Lung (tissue), 12 donors: ENCODE results near the gene RAB21. TPM values are rescaled to one million over a fixed set of nuclear protein-coding genes. Genes with fewer than 3 reads are reported as not detected.
A peak's percentile ranks its signal among the peaks of the same experiment; 100 is the strongest.

Experiments used
- ATAC-seq: fragments of 200-7000 bp; cut with Tn5 transposase; one replicate; pipeline ENCODE4 v1.9.1; 2020; ENCODE audit warnings: moderate number of reproducible peaks; ENCODE audit not compliant: insufficient read depth, low FRiP score
- DNase-seq, 3 donors: peaks; one replicate each; pipeline ENCODE4 v3.0.0-alpha.2; 2013 to 2017
- H3K27ac ChIP-seq, 2 donors: one replicate each; pipeline ENCODE4 v1.5.1; 2013; ENCODE audit warnings: mild to moderate bottlenecking in 2 of 2, moderate library complexity in 2 of 2, control low read depth in 1 of 2, inconsistent platforms in 1 of 2, low read depth in 1 of 2, low read length in 1 of 2
- H3K27me3 ChIP-seq, 3 donors: one replicate each; pipeline ENCODE4 v1.5.1; 2013; ENCODE audit warnings: low read length in 2 of 3; ENCODE audit not compliant: control insufficient read depth in 3 of 3, insufficient read depth in 3 of 3
- H3K36me3 ChIP-seq, 4 donors: one replicate each; pipeline ENCODE4 v1.5.1; 2013; ENCODE audit warnings: low read length in 4 of 4, mild to moderate bottlenecking in 1 of 4, moderate library complexity in 1 of 4; ENCODE audit not compliant: control insufficient read depth in 4 of 4, insufficient read depth in 4 of 4
- H3K4me1 ChIP-seq, 5 donors: one replicate each; pipeline ENCODE4 v1.5.1; 2013; ENCODE audit warnings: low read length in 5 of 5, mild to moderate bottlenecking in 2 of 5, moderate library complexity in 1 of 5; ENCODE audit not compliant: control insufficient read depth in 5 of 5, insufficient read depth in 5 of 5
- H3K4me3 ChIP-seq: one replicate; pipeline ENCODE4 v1.5.1; 2013; ENCODE audit warnings: mild to moderate bottlenecking, control low read depth, moderate library complexity
- H3K9ac ChIP-seq, 2 donors: one replicate each; pipeline ENCODE4 v1.5.1; 2013; ENCODE audit warnings: low read length in 2 of 2, control low read depth in 1 of 2; ENCODE audit not compliant: insufficient read depth in 1 of 2
- H3K9me3 ChIP-seq, 4 donors: one replicate each; pipeline ENCODE4 v1.5.1; 2013; ENCODE audit warnings: low read length in 3 of 4, mild to moderate bottlenecking in 1 of 4, moderate library complexity in 1 of 4; ENCODE audit not compliant: control insufficient read depth in 4 of 4, insufficient read depth in 3 of 4
- WGBS, 2 donors: extraction: QIAGEN DNeasy Blood & Tissue Kit; methylation state at CpG; one replicate each; pipeline ENCODE4 v1.1.7; 2013; 5-methylcytosine and 5-hydroxymethylcytosine counted together
- polyA plus RNA-seq, 2 donors: library from polyadenylated mRNA; stranded (reverse); fragments of 200-250 nt; gene quantifications; one replicate each; pipeline ENCODE4 v1.2.1, GENCODE V29; 2013
- total RNA-seq, 2 donors: library from RNA; depleted of rRNA in 1 of 2; stranded (reverse); fragments of >200 nt in 1 of 2; gene quantifications; one replicate each; pipeline ENCODE4 v1.2.1, GENCODE V29; 2014 to 2021
- TF ChIP-seq, protein P1 (sequence below): IDR thresholded peaks from 2 replicates; pipeline ENCODE4 v1.5.1; 2012; ENCODE audit warnings: mild to moderate bottlenecking; ENCODE audit errors: control extremely low read depth, extremely low read depth
- donor health status: control.
- donor health status: control.
- donor health status: Bipolar disorder and iron deficiency.
- donor health status: healthy.
- donor health status: DM: yes; HTN: yes; CAD: no.

RAB21 gene
- total and polyA plus RNA-seq, 4 donors: 11.8 to 58.5 (median 50.7) TPM

DNA sequence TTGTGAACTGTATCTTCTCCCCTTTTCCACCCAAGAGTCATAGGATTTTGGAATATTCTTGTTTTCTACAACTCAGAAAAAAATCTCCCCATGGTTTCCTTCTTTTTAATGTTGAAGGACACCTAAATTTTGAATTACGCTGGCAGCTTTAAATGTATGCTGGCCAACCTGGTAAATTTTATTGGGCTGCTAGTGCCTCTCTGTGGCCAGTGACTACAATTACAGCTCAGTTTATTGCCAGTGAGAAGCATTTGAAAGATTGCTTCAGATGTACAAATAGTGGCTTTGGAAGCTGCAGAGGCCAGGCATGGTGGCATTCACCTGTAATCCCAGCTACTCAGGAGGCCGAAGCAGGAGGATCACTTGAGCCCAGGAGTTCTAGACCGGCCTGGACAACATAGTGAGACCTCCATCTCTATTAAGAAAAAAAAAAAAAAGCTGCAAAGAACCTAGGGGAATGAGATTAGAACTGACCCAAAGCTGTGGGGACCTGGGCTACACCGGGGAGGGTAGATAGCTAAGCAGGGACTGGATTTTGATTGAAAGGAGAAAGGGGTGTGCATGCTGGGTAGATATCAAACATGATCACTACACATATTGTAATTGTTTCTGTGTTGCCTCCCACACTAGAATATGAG lies 7.6 kb upstream of the RAB21 start:
- H3K4me1 ChIP-seq: no peaks in the 10 kb centered on the region
- no peaks in the 10 kb centered on the region for H3K9me3 ChIP-seq
- TF ChIP-seq, protein P1, sequence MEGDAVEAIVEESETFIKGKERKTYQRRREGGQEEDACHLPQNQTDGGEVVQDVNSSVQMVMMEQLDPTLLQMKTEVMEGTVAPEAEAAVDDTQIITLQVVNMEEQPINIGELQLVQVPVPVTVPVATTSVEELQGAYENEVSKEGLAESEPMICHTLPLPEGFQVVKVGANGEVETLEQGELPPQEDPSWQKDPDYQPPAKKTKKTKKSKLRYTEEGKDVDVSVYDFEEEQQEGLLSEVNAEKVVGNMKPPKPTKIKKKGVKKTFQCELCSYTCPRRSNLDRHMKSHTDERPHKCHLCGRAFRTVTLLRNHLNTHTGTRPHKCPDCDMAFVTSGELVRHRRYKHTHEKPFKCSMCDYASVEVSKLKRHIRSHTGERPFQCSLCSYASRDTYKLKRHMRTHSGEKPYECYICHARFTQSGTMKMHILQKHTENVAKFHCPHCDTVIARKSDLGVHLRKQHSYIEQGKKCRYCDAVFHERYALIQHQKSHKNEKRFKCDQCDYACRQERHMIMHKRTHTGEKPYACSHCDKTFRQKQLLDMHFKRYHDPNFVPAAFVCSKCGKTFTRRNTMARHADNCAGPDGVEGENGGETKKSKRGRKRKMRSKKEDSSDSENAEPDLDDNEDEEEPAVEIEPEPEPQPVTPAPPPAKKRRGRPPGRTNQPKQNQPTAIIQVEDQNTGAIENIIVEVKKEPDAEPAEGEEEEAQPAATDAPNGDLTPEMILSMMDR: peak; percentile 77
- WGBS, 2 donors: 40 to 42% methylated on average over 4 of the region's 4 CpGs
- DNase-seq (peak; percentile 46 to 76 (median 66)), ATAC-seq (peak; percentile 86)
- H3K9ac ChIP-seq: no peak overlapping the region
- no peak overlapping the region for H3K27ac ChIP-seq
- H3K27me3 ChIP-seq: peaks cover 0 to 19% (median 3%) of the 10 kb centered on the region in 3 donors
- no peak overlapping the region for H3K4me3 ChIP-seq
- no peaks in the 10 kb centered on the region for H3K36me3 ChIP-seq

GRCh38 chr12:71748081-71748850 lies 6.4 kb upstream of the RAB21 start:
- H3K4me3 ChIP-seq: no peak overlapping the region
- DNase-seq (peak in 1 of 3 donors; percentile 41), ATAC-seq (no peak)
- peaks cover 0 to 19% (median 3%) of the 10 kb centered on the region in 3 donors for H3K27me3 ChIP-seq
- H3K9me3 ChIP-seq: no peaks in the 10 kb centered on the region
- no peak overlapping the region for H3K27ac ChIP-seq
- TF ChIP-seq, protein P1: no peak
- H3K9ac ChIP-seq: no peak overlapping the region
- H3K36me3 ChIP-seq: no peaks in the 10 kb centered on the region
- 63 to 74% methylated on average over 5 of the region's 5 CpGs for WGBS, 2 donors
- H3K4me1 ChIP-seq: no peaks in the 10 kb centered on the region

GRCh38 chr12:71749666-71750065 lies 5.0 kb upstream of the RAB21 start:
- peaks cover 0 to 5% (median 0%) of the 10 kb centered on the region in 5 donors for H3K4me1 ChIP-seq
- no peaks in the 10 kb centered on the region for H3K36me3 ChIP-seq
- TF ChIP-seq, protein P1: no peak
- H3K9ac ChIP-seq: no peak overlapping the region
- no peaks in the 10 kb centered on the region for H3K9me3 ChIP-seq
- H3K27ac ChIP-seq: no peak overlapping the region
- DNase-seq: no peak
- ATAC-seq: no peak
- peaks cover 0 to 19% (median 3%) of the 10 kb centered on the region in 3 donors for H3K27me3 ChIP-seq
- WGBS, 2 donors: 75 to 86% methylated on average over 1 of the region's 1 CpG
- no peak overlapping the region for H3K4me3 ChIP-seq
